IPS-18c (cell line): Measurements from ENCODE around the gene AJM1.
"Not testable (repeated sequence)": the region's sequence is repeated elsewhere in the genome, so short reads cannot be mapped to it uniquely, and the experiment has no call there.

Source experiments
- H3K4me3 ChIP-seq: 2 replicates; pipeline ENCODE4 v1.7.0; 2013; ENCODE audit warnings: low read depth, mild to moderate bottlenecking, low read length, moderate library complexity; ENCODE audit not compliant: insufficient read depth
- H3K9me3 ChIP-seq: one replicate; pipeline ENCODE4 v1.6.1; 2013; ENCODE audit warnings: mild to moderate bottlenecking, low read length, moderate library complexity; ENCODE audit not compliant: control insufficient read depth, insufficient read depth

Gene AJM1

GRCh38 chr9:136842380-136842948 is at the start of gene AJM1:
TSS of gene AJM1 (plus strand) at chr9:136842478. CDS start at chr9:136844415, 1,937 bp downstream.
- H3K9me3 ChIP-seq, H3K4me3 ChIP-seq: not testable (repeated sequence)

- no peaks in the 10 kb centered on the region for H3K9me3 ChIP-seq
- H3K4me3 ChIP-seq, result no peak overlapping the region
Measured at GRCh38 chr9:136793086-136793946, 49.0 kb upstream of the AJM1 start.

- Histone ChIP-seq H3K9me3 (no peaks in the 10 kb centered on the region), H3K4me3 (no peak overlapping the region)
Measured at GRCh38 chr9:136794281-136794999, 47.8 kb upstream of the AJM1 start.

GRCh38 chr9:136795000-136795348 is 47.3 kb upstream of the AJM1 start:
- no peaks in the 10 kb centered on the region for H3K9me3 ChIP-seq

GRCh38 chr9:136796238-136796774 is 46.0 kb upstream of the AJM1 start, which contains the start of gene CCDC183:
TSS of gene CCDC183 (plus strand) at chr9:136796338. CDS start at chr9:136796398, 60 bp downstream.
- Histone ChIP-seq H3K9me3 (no peaks in the 10 kb centered on the region), H3K4me3 (no peak within 1 kb of the TSS)

More at GRCh38 chr9:136795000-136795348, 47.3 kb upstream of the AJM1 start:
- H3K4me3 ChIP-seq, result no peak overlapping the region

GRCh38 chr9:136796775-136797347 is 45.4 kb upstream of the AJM1 start:
- not testable (repeated sequence) for H3K9me3 ChIP-seq, H3K4me3 ChIP-seq

- H3K9me3 ChIP-seq, result no peaks in the 10 kb centered on the region
- H3K4me3 ChIP-seq, result no peak overlapping the region; the same call in 1 of the 2 replicates
Measured at GRCh38 chr9:136798708-136799078, 43.6 kb upstream of the AJM1 start.

GRCh38 chr9:136799079-136799853 is 43.0 kb upstream of the AJM1 start:
- H3K4me3 ChIP-seq, result peak overlapping the region; percentile 58
- H3K9me3 ChIP-seq, result no peaks in the 10 kb centered on the region

- Histone ChIP-seq H3K4me3 (peak overlapping the region; percentile 61), H3K9me3 (no peaks in the 10 kb centered on the region)
Measured at GRCh38 chr9:136799854-136800657, 42.2 kb upstream of the AJM1 start.

GRCh38 chr9:136802321-136802720 is 40.0 kb upstream of the AJM1 start:
- Histone ChIP-seq H3K4me3 (no peak overlapping the region), H3K9me3 (no peaks in the 10 kb centered on the region)

- H3K9me3 ChIP-seq, H3K4me3 ChIP-seq: not testable (repeated sequence)
Measured at GRCh38 chr9:136803009-136803550, 39.2 kb upstream of the AJM1 start.

- H3K4me3 ChIP-seq, result no peak overlapping the region
- no peaks in the 10 kb centered on the region for H3K9me3 ChIP-seq
Measured at GRCh38 chr9:136803551-136804508, 38.4 kb upstream of the AJM1 start.

- no peak overlapping the region for H3K4me3 ChIP-seq
Measured at GRCh38 chr9:136804509-136805206, 37.6 kb upstream of the AJM1 start.

GRCh38 chr9:136805207-136805740 is 37.0 kb upstream of the AJM1 start:
- Histone ChIP-seq H3K9me3 (no peaks in the 10 kb centered on the region), H3K4me3 (no peak overlapping the region)

More at GRCh38 chr9:136804509-136805206, 37.6 kb upstream of the AJM1 start:
- no peaks in the 10 kb centered on the region for H3K9me3 ChIP-seq
